Right lobe of liver (tissue), 6 donors: ENCODE results near the gene HECW1. TPM values are rescaled to one million over a fixed set of nuclear protein-coding genes. Genes with fewer than 3 reads are reported as not detected.

Experiments used
- ATAC-seq, 4 donors: fragments of 200-7000 bp; cut with Tn5 transposase; one replicate each; pipeline ENCODE4 v1.9.1; 2020; ENCODE audit warnings: mild to moderate bottlenecking in 4 of 4, moderate library complexity in 4 of 4
- DNase-seq, 3 donors: peaks; one replicate each; pipeline ENCODE4 v3.0.0-alpha.2; 2020
- H3K27ac ChIP-seq, 3 donors: fragments of 200-600 bp; one replicate each; pipeline ENCODE4 v1.8.0; 2022
- H3K27me3 ChIP-seq, 2 donors: fragments of 200-600 bp; one replicate each; pipeline ENCODE4 v1.8.0; 2022
- H3K36me3 ChIP-seq, 4 donors: fragments of 200-600 bp; sonication (generic) in 1 of 4; one replicate each; pipeline versions ENCODE4 v1.5.1 to v1.8.0; 2017 to 2022; ENCODE audit warnings: control low read depth in 1 of 4
- H3K4me1 ChIP-seq, 4 donors: fragments of 200-600 bp; sonication (generic) in 1 of 4; one replicate each; pipeline versions ENCODE4 v1.5.1 to v1.8.0; 2017 to 2022; ENCODE audit warnings: control low read depth in 1 of 4
- H3K4me3 ChIP-seq, 3 donors: fragments of 200-600 bp; one replicate each; pipeline ENCODE4 v1.8.0; 2022
- H3K9me3 ChIP-seq, 4 donors: fragments of 200-600 bp; sonication (generic) in 1 of 4; one replicate each; pipeline versions ENCODE4 v1.5.1 to v1.8.0; 2017 to 2022; ENCODE audit warnings: control low read depth in 1 of 4
- CTCF ChIP-seq, 4 donors: fragments of 200-600 bp in 3 of 4; fragments of 450-650 bp in 1 of 4; IDR thresholded peaks; one replicate each; pipeline versions ENCODE4 v1.5.1 to v1.8.0; 2016 to 2022; ENCODE audit warnings: antibody characterized with exemption in 4 of 4, mild to moderate bottlenecking in 2 of 4
- POLR2A ChIP-seq: fragments of 450-650 bp; IDR thresholded peaks from one replicate; pipeline ENCODE4 v1.6.1; 2017; ENCODE audit warnings: antibody characterized with exemption, mild to moderate bottlenecking
- WGBS: methylation state at CpG from one replicate; pipeline ENCODE4 v1.1.6; 2018; ENCODE audit warnings: low coverage, low lambda C conversion rate; ENCODE audit not compliant: insufficient coverage; ENCODE audit errors: missing lambda C conversion rate; 5-methylcytosine and 5-hydroxymethylcytosine counted together
- intact Hi-C, 2 donors: fragments of 100-400 bp; cut with DNase I; formaldehyde crosslinking; loops; one replicate each; pipeline versions ENCODE4 v1.11.2 to v1.14.1; 2022
- total RNA-seq, 6 experiments: library from RNA; depleted of rRNA in 2 of 6; stranded (reverse); fragments of >200 nt in 2 of 6; fragmentation: NEBNext Ultra II Directional in 3 of 6; extraction: Animal tissue kit (Norgen Biotek cat#: 25700) in 3 of 6; gene quantifications; one replicate each; pipeline versions ENCODE4 v1.1.0 to v1.2.4, GENCODE V29; 2016 to 2023
- donor health status: DM: no; HTN: yes; CAD: no.
- donor health status: DM: no; HTN: no; CAD: no.
- donor health status: DM: no; HTN: no; CAD: no.
- donor health status: DM: no; HTN: yes; CAD: no.
- donor health status: DM: no; HTN: yes; CAD: no.

The HECW1 gene
- total RNA-seq, 6 experiments from 2014 or later = 0.02 to 0.87 (median 0.09) TPM; not detected in 1

DNA sequence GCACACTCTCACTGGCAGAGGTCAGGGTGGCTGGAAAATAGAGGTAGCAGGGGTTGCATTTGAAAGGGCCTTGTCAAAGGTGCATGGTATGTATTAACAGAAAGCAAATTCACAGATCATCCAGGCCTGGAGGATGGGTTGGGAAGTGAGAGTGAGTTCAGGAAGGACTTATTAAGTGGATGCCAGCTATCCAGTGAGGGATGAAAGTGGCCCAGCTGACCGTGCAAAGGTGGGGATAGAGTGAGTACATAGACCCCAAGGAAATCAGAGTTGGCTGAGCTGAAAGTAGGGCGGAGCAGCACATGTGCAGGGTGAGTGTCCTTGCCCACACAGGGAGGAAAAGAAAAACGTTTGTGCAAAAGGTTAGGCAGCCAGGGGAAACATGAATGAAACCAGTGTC lies 58.1 kb downstream of the HECW1 start:
- WGBS = 26% methylated on average over 3 of the region's 3 CpGs
- Histone ChIP-seq H3K4me1 (no peaks in the 10 kb centered on the region), H3K9me3 (no peaks in the 10 kb centered on the region), H3K4me3 (no peak overlapping the region), H3K36me3 (no peaks in the 10 kb centered on the region), H3K27me3 (no peaks in the 10 kb centered on the region), H3K27ac (no peak overlapping the region)
- no peak for TF ChIP-seq POLR2A
- no peak for TF ChIP-seq CTCF (IDR thresholded peaks at IDR 0.05)
- intact Hi-C loops = no loop called here
- ATAC-seq (no peak), DNase-seq (no peak)

- 68% methylated on average over 10 of the region's 10 CpGs for WGBS
- no peak for TF ChIP-seq POLR2A
- TF ChIP-seq CTCF (IDR thresholded peaks at IDR 0.05) = no peak
- intact Hi-C loops = no loop called here
- Histone ChIP-seq H3K27me3 (no peaks in the 10 kb centered on the region), H3K36me3 (no peaks in the 10 kb centered on the region), H3K27ac (no peak overlapping the region), H3K9me3 (no peaks in the 10 kb centered on the region), H3K4me1 (no peaks in the 10 kb centered on the region), H3K4me3 (no peak overlapping the region)
- DNase-seq (no peak), ATAC-seq (no peak)
Measured at GRCh38 chr7:43175570-43176200, 63.2 kb downstream of the HECW1 start.

DNA sequence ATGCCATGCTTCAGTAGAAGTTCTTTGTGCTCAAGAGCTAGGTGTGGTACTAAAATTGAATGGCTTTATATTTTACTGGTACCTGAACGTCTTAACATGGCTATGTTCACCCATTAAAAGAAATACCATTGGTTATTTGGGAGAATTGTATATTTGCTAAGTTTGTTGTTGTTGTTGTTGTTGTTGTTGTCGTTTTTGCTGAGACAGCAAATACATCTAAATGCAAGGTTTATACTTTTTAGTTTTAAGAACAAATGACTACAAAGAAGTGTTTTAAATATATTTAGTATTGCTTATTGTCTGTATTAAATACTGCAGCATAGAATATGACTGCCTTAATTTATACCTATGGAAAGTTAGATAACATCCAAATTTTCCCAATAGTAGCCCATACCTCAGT lies 66.9 kb downstream of the HECW1 start:
- Histone ChIP-seq H3K4me3 (no peak overlapping the region), H3K4me1 (no peaks in the 10 kb centered on the region), H3K9me3 (no peaks in the 10 kb centered on the region), H3K27ac (no peak overlapping the region), H3K27me3 (no peaks in the 10 kb centered on the region), H3K36me3 (no peaks in the 10 kb centered on the region)
- WGBS = 24% methylated on average over 2 of the region's 2 CpGs
- ATAC-seq (no peak), DNase-seq (no peak)
- intact Hi-C loops = no loop called here
- TF ChIP-seq CTCF (IDR thresholded peaks at IDR 0.05) (no peak), POLR2A (no peak)

DNA sequence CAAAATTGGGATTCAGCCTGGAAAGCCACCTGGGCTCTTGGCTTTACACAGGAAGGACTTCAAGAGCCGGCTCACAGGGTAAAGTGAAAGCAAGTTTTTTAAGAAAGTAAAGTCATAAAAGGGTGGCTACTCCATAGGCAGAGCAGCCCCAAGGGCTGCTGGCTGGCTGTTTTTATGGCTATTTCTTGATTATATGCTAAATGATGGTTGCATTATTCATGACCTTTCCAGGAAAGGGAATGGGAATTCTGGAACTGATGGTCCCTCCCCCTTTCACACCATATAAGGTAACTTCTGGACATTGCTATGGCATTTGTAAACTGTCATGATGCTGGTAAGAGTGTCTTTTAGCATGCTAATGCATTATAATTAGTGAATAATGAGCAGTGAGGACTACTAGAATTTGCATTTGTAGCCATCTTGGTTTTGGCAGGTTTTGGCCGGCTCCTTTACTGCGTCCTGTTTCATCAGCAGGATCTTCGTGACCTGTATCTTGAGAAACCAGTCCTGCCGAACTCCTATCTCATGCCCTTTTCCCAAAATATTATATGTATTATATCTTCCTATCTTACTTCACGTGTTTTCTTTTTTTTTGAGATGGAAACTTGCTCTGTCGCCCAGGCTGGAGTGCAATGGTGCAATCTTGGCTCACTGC lies 80.5 kb downstream of the HECW1 start:
- no peak for TF ChIP-seq CTCF (IDR thresholded peaks at IDR 0.05)
- TF ChIP-seq POLR2A = no peak
- Histone ChIP-seq H3K4me1 (no peaks in the 10 kb centered on the region), H3K27ac (no peak overlapping the region), H3K36me3 (no peaks in the 10 kb centered on the region), H3K27me3 (no peaks in the 10 kb centered on the region), H3K4me3 (no peak overlapping the region), H3K9me3 (no peaks in the 10 kb centered on the region)
- intact Hi-C loops = no loop called here
- 78% methylated on average over 7 of the region's 7 CpGs for WGBS
- ATAC-seq (no peak), DNase-seq (no peak)
